Loucy (cell line): ENCODE data around the gene UBE2Q2.

Experiments
- H2AFZ ChIP-seq: fragments of 200-600 bp; sonication (generic); 2 replicates; pipeline ENCODE4 v1.6.0; 2016; ENCODE audit warnings: antibody characterized with exemption, mild to moderate bottlenecking, low read length, moderate library complexity
- H3F3A ChIP-seq: fragments of 200-600 bp; 2 replicates; pipeline ENCODE4 v1.6.0; 2016; ENCODE audit warnings: antibody characterized with exemption, low read depth, mild to moderate bottlenecking
- H3K27me3 ChIP-seq: fragments of 200-600 bp; sonication (generic); 2 replicates; pipeline ENCODE4 v1.6.1; 2014; ENCODE audit warnings: low read length, mild to moderate bottlenecking; ENCODE audit not compliant: insufficient read depth, poor library complexity, severe bottlenecking
- H3K36me3 ChIP-seq: fragments of 200-600 bp; sonication (generic); 2 replicates; pipeline ENCODE4 v1.6.1; 2016; ENCODE audit warnings: low read length; ENCODE audit not compliant: insufficient read depth
- H3K4me1 ChIP-seq: fragments of 200-600 bp; sonication (generic); 2 replicates; pipeline ENCODE4 v1.5.1; 2014; ENCODE audit warnings: low read length, mild to moderate bottlenecking; ENCODE audit not compliant: insufficient read depth, poor library complexity, severe bottlenecking
- H3K4me2 ChIP-seq: fragments of 200-600 bp; sonication (generic); 2 replicates; pipeline ENCODE4 v1.6.0; 2014; ENCODE audit warnings: antibody characterized with exemption, low read length, low read depth, mild to moderate bottlenecking; ENCODE audit not compliant: poor library complexity, severe bottlenecking
- H3K4me3 ChIP-seq: fragments of 200-600 bp; sonication (generic); 2 replicates; pipeline ENCODE4 v1.5.1; 2014; ENCODE audit warnings: low read length, mild to moderate bottlenecking, mixed read lengths; ENCODE audit not compliant: poor library complexity, severe bottlenecking
- H3K79me2 ChIP-seq: fragments of 200-600 bp; sonication (generic); 2 replicates; pipeline ENCODE4 v1.6.1; 2014; ENCODE audit warnings: low read length; ENCODE audit not compliant: insufficient read depth
- H3K9ac ChIP-seq: fragments of 200-600 bp; sonication (generic); 2 replicates; pipeline ENCODE4 v1.6.0; 2014; ENCODE audit warnings: mild to moderate bottlenecking, low read depth, low read length, moderate library complexity; ENCODE audit not compliant: poor library complexity, severe bottlenecking
- H3K9me2 ChIP-seq: fragments of 200-600 bp; sonication (generic); replicated peaks from 2 replicates; pipeline ENCODE4 v1.6.1; 2016; ENCODE audit warnings: low read depth, low read length, mixed read lengths
- H3K9me3 ChIP-seq: fragments of 200-600 bp; sonication (generic); 2 replicates; pipeline ENCODE4 v1.6.1; 2014; ENCODE audit warnings: mild to moderate bottlenecking, antibody characterized with exemption, low read length, low read depth; ENCODE audit not compliant: insufficient read depth
- H4K20me1 ChIP-seq: fragments of 200-600 bp; sonication (generic); 2 replicates; pipeline ENCODE4 v1.6.0; 2014; ENCODE audit warnings: antibody characterized with exemption, low read length, mild to moderate bottlenecking; ENCODE audit not compliant: insufficient read depth, poor library complexity, severe bottlenecking
- CTCF ChIP-seq: fragments of 200-600 bp; sonication (generic); conservative IDR thresholded peaks from 2 replicates; pipeline ENCODE4 v1.5.1; 2014; ENCODE audit warnings: mild to moderate bottlenecking, antibody characterized with exemption, low read length
- EZH2phosphoT487 ChIP-seq: fragments of 200-600 bp; IDR thresholded peaks from 2 replicates; pipeline ENCODE4 v1.6.1; 2018; ENCODE audit warnings: antibody characterized with exemption, mild to moderate bottlenecking, moderate library complexity, borderline replicate concordance

The UBE2Q2 gene

GRCh38 chr15:75916978-75917377 is 73.7 kb downstream of the UBE2Q2 start:
- H3K36me3 ChIP-seq = peaks cover 38% of the 10 kb centered on the region
- H4K20me1 ChIP-seq = no peaks in the 10 kb centered on the region
- no peak overlapping the region for H3K4me3 ChIP-seq
- H3K9me3 ChIP-seq = no peaks in the 10 kb centered on the region
- H3K4me2 ChIP-seq = no peak overlapping the region
- H3K4me1 ChIP-seq = no peaks in the 10 kb centered on the region
- no peak overlapping the region for H3K9ac ChIP-seq
- TF ChIP-seq CTCF = no peak
- no peak for TF ChIP-seq EZH2phosphoT487
- no peak overlapping the region for H2AFZ ChIP-seq
- peaks cover 9% of the 10 kb centered on the region for H3K79me2 ChIP-seq
- no peaks in the 10 kb centered on the region for H3F3A ChIP-seq
- no peaks in the 10 kb centered on the region for H3K9me2 ChIP-seq
- H3K27me3 ChIP-seq = no peaks in the 10 kb centered on the region

GRCh38 chr15:75918135-75918534 is 74.9 kb downstream of the UBE2Q2 start:
- H4K20me1 ChIP-seq = no peaks in the 10 kb centered on the region
- H3K9ac ChIP-seq = no peak overlapping the region
- H3K9me3 ChIP-seq = no peaks in the 10 kb centered on the region
- H3F3A ChIP-seq = no peaks in the 10 kb centered on the region
- TF ChIP-seq CTCF (no peak), EZH2phosphoT487 (no peak)
- no peaks in the 10 kb centered on the region for H3K9me2 ChIP-seq
- H3K4me1 ChIP-seq = no peaks in the 10 kb centered on the region
- peaks cover 6% of the 10 kb centered on the region for H3K79me2 ChIP-seq
- no peak overlapping the region for H3K4me2 ChIP-seq
- H2AFZ ChIP-seq = no peak overlapping the region
- peaks cover 37% of the 10 kb centered on the region for H3K36me3 ChIP-seq
- no peak overlapping the region for H3K4me3 ChIP-seq
- no peaks in the 10 kb centered on the region for H3K27me3 ChIP-seq

GRCh38 chr15:75920079-75920478 is 76.8 kb downstream of the UBE2Q2 start:
- H3K36me3 ChIP-seq = peaks cover 22% of the 10 kb centered on the region
- no peaks in the 10 kb centered on the region for H4K20me1 ChIP-seq
- no peak overlapping the region for H3K4me3 ChIP-seq
- H3K79me2 ChIP-seq = no peaks in the 10 kb centered on the region
- H2AFZ ChIP-seq = no peak overlapping the region
- no peaks in the 10 kb centered on the region for H3K9me3 ChIP-seq
- no peaks in the 10 kb centered on the region for H3K9me2 ChIP-seq
- TF ChIP-seq EZH2phosphoT487 (no peak), CTCF (no peak)
- no peaks in the 10 kb centered on the region for H3F3A ChIP-seq
- H3K4me1 ChIP-seq = no peaks in the 10 kb centered on the region
- H3K27me3 ChIP-seq = no peaks in the 10 kb centered on the region
- no peak overlapping the region for H3K9ac ChIP-seq
- H3K4me2 ChIP-seq = no peak overlapping the region
